NB4 (cell line): ENCODE results near the gene NEU1.

ENCODE experiments used
- DNase-seq: peaks from one replicate; pipeline ENCODE4 v3.0.0; 2010; ENCODE audit warnings: low read depth
- H3K4me3 ChIP-seq: one replicate; pipeline ENCODE4 v1.5.1; 2011; ENCODE audit warnings: mild to moderate bottlenecking, low read depth, low read length, moderate library complexity
- CTCF ChIP-seq: IDR thresholded peaks from one replicate; pipeline ENCODE4 v1.5.1; 2012; ENCODE audit warnings: low read depth, low read length
- MYC ChIP-seq: IDR thresholded peaks from 2 replicates; pipeline ENCODE4 v1.6.1; 2011; ENCODE audit warnings: low read depth, low read length
- POLR2A ChIP-seq: IDR thresholded peaks from 2 replicates; pipeline ENCODE4 v1.6.1; 2011; ENCODE audit warnings: mild to moderate bottlenecking; ENCODE audit not compliant: insufficient read length; ENCODE audit errors: extremely low read depth
- TF ChIP-seq, protein P1 (sequence below): IDR thresholded peaks from 2 replicates; pipeline ENCODE4 v1.6.1; 2011; ENCODE audit warnings: low read depth, low read length

The NEU1 gene

DNA sequence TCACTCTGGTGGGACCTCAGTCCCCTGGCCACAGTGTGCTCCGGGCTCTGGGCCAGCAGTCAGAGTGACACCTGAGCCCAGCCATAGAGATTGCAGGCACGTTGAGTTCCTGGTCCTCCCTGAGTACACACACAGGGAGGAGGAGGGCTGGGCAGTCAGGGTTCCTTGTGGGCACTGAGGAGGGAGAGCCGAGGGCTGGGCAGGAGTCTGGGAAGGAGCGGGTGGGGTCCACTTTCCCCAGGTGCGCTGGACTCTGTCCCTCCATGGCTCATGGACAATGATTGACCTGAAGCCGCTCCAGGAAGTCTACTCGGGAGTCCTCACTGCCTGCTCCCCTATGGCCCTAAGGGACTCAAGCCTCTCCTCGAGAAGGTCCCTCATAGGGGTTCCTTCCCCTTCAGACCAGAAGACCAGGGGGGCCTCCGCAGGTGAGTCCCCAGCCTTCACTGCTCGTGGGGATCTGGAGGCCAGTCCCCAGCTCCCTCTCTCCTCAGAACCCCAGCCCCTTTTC lies 15.1 kb upstream of the NEU1 start:
- TF ChIP-seq POLR2A: no peak
- TF ChIP-seq, protein P1, sequence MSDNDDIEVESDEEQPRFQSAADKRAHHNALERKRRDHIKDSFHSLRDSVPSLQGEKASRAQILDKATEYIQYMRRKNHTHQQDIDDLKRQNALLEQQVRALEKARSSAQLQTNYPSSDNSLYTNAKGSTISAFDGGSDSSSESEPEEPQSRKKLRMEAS: no peak
- no peak for TF ChIP-seq CTCF
- TF ChIP-seq MYC: no peak
- no peak overlapping the region for H3K4me3 ChIP-seq
- DNase-seq: no peak

DNA sequence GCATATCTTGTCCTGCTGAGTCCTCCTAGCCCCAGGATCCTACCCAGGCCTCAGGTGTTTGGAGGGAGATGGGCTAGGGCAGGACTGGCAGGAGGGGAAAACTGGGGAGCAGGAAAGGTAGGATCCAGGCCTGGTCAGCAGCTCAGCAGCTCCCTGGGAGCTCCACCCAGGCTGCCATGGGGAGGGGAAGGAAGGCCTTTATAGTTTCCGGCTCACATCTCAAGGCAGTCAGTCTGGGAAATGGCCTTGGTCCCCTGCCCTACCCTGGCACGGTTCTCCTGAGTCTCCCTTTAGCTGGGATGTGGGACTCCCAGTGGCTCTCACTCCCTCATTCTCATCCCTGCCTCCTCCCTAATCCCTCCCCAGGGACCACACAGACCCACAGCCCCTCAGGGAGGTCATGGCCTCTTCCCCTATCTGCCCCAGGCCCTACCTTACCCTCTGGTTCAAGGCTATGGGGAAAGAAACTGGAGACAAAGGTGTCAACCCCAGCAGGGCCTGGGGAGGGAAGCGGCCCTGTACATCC lies 14.6 kb upstream of the NEU1 start:
- no peak for TF ChIP-seq POLR2A
- no peak for TF ChIP-seq MYC

DNA sequence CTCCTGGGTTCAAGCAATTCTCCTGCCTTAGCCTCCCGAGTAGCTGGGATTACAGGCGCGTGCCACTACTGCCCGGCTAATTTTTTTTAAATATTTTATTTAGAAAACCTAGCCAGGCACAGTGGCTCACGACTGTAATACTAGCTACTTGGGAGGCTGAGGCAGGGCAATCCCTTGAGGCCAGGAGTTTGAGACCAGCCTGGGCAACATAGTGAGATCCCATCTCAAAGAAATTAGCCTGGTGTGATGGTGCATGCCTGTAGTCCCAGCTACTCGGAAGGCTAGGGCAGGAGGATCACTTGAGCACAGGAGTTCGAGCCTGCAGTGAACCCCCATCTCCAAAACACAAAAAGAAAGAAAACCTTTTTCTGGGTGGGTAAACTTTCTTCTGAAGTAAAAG lies 13.7 kb upstream of the NEU1 start:
- TF ChIP-seq CTCF: no peak
- TF ChIP-seq POLR2A: no peak
- TF ChIP-seq, protein P1: no peak
- no peak for TF ChIP-seq MYC
- no peak for DNase-seq
- H3K4me3 ChIP-seq: no peak overlapping the region

More for the DNA sequence above, 14.6 kb upstream of the NEU1 start:
- no peak for DNase-seq
- H3K4me3 ChIP-seq: no peak overlapping the region

GRCh38 chr6:31875877-31876276 lies 13.3 kb upstream of the NEU1 start:
- DNase-seq: no peak
- no peak for TF ChIP-seq POLR2A
- TF ChIP-seq CTCF: no peak
- no peak for TF ChIP-seq MYC
- TF ChIP-seq, protein P1: no peak
- no peak overlapping the region for H3K4me3 ChIP-seq

- no peak for DNase-seq
- no peak overlapping the region for H3K4me3 ChIP-seq
- TF ChIP-seq CTCF: no peak
- TF ChIP-seq POLR2A: no peak
- TF ChIP-seq, protein P1: no peak
- no peak for TF ChIP-seq MYC
Measured at GRCh38 chr6:31874836-31875572, 12.4 kb upstream of the NEU1 start.

DNA sequence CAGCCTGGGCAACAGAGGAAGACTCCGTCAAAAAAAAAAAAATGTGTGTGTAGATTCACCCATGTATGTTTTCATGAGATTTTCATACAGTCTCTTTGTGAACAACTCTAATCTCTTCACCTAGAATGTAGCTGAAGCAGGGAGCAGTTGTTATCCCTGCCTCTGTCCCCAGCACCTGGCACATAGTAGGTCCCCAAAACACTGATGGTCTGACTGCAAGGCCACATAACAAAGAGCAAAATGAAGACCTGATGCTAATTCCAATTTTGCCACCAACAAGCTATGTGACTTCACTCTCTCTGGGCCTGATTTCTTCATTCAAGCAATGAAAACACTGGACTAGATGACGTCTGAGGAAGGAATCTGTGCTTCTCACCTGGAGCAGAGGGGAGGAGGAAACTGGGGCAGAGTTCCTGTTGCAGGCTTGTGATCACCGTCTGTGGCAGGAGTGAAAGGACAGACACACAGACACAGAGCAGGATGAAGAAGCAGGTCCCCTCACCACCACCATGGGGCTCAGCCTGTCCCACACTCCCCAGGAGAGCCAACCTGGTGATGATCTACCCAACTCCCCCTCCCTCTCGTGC lies 11.6 kb upstream of the NEU1 start:
- H3K4me3 ChIP-seq: no peak overlapping the region
- no peak for DNase-seq
- TF ChIP-seq POLR2A: no peak
- TF ChIP-seq, protein P1: no peak
- no peak for TF ChIP-seq MYC
- TF ChIP-seq CTCF: no peak
